Fibroblast of pulmonary artery (primary cell): ENCODE measurements around the gene HLA-B.

Experiments used
- DNase-seq: peaks from one replicate; pipeline ENCODE4 v3.0.0-alpha.2; 2010; ENCODE audit warnings: low read depth
- H3K4me3 ChIP-seq: replicated peaks from 2 replicates; pipeline ENCODE4 v1.5.1; 2011; ENCODE audit warnings: low read depth, mild to moderate bottlenecking, control low read depth, low read length, moderate library complexity
- TF ChIP-seq, protein P1 (sequence below): IDR thresholded peaks from 2 replicates; pipeline ENCODE4 v1.5.1; 2011; ENCODE audit warnings: mild to moderate bottlenecking, control low read depth, low read length, inconsistent platforms; ENCODE audit errors: missing control alignments

HLA-B gene

DNA sequence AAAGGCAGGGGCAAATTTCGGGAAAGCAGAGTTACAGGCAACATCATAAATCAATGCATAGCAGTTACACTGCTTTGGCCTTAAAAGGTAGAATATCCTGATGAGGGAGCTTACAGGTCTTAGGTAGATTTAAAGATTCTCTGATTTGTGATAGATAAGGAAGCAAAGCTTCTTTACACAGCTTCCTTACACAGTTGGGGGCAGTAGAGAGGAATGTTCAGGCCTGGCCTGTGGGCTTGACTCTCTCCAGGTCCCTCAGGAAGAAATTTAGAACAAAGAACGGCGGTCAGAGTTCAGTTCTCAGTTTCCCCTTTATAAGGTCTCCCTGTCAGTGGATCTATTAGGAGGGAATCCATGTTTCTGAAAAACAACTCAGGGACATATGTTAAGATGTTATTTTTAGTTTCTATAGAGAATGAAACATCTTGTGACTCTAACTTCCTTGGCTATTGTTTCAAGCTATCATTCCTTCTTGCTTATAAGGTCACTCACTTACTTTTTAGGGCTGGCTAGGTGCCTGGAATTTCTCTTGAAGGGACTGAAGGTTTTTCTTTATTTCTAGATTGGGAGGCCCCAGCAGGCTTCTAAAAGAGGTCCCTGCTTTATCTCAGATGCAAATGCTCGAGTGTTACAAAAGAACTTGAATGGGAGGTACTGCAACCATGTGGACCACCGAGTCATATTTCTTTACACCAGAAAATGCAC lies 11.8 kb downstream of the HLA-B start:
- TF ChIP-seq, protein P1, sequence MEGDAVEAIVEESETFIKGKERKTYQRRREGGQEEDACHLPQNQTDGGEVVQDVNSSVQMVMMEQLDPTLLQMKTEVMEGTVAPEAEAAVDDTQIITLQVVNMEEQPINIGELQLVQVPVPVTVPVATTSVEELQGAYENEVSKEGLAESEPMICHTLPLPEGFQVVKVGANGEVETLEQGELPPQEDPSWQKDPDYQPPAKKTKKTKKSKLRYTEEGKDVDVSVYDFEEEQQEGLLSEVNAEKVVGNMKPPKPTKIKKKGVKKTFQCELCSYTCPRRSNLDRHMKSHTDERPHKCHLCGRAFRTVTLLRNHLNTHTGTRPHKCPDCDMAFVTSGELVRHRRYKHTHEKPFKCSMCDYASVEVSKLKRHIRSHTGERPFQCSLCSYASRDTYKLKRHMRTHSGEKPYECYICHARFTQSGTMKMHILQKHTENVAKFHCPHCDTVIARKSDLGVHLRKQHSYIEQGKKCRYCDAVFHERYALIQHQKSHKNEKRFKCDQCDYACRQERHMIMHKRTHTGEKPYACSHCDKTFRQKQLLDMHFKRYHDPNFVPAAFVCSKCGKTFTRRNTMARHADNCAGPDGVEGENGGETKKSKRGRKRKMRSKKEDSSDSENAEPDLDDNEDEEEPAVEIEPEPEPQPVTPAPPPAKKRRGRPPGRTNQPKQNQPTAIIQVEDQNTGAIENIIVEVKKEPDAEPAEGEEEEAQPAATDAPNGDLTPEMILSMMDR: peak; percentile 8
- peak; percentile 65 for DNase-seq
- no peak overlapping the region for H3K4me3 ChIP-seq

DNA sequence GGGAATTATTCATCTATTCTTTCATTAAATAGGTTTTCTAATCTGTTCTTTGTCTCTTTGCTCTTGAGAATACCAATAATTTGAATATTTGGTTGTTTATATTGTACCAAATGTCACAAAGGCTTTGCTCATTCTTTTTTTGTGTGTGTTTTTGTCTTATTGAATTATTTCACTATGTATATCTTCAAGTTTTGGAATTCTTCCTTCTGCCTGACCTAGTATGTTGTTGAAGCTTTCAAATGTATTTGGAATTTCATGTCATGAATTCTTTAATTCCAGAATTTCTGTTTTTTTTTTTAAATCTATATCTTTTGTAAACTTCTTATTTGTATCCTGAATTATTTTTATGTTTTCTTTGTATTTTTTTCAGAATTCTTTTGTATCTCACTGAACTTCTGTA lies 16.8 kb downstream of the HLA-B start:
- H3K4me3 ChIP-seq: no peak overlapping the region
- TF ChIP-seq, protein P1: no peak
- no peak for DNase-seq

DNA sequence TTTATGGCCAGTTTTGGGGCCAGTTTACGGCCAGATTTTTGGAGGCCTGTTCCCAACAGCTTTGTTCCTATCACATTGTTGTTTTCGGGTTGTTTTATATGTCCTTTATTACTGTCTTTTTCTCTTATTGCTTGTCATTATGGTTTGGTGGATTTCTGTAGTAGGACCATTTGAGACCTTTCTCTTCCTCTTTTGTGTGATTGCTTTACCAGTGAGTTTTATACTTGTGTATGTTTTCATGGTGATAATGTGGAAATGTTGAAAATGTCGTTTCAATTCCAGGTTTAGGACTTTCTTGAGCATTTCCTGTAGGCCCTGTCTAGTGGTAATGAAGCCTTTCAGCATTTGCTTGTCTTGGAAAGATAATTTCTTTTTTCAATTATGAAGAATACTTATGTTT lies 17.8 kb downstream of the HLA-B start:
- no peak overlapping the region for H3K4me3 ChIP-seq
- DNase-seq: no peak
- TF ChIP-seq, protein P1: no peak

DNA sequence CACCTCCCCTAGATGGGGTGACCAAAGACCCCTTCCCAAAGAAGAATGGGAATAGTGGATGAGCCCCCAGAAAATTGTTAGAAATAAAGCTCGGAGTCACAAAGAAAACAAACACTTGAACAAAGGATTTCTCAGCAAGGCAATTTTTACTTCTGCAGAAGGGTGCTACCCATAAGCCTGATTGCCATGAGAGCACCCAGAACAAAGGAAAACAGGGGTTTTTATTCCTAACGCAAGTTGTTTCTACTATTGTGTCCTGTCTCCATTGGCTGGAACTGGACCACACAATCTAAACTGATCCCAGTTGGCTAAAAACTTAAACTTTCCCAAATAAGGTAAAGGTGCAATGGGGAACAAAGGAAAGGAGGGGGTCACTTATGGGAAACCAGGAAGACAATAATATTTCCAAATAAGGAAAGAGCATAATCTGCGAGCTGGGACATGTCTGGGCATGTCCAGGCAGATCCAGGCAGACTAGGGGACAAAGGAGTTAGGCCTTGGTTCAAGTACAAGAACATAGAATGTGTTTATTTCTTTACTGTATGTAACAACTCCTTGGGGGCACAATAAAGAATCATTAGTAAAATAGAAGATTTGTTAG lies 20.0 kb downstream of the HLA-B start:
- H3K4me3 ChIP-seq: no peak overlapping the region
- DNase-seq: no peak
- TF ChIP-seq, protein P1: no peak

DNA sequence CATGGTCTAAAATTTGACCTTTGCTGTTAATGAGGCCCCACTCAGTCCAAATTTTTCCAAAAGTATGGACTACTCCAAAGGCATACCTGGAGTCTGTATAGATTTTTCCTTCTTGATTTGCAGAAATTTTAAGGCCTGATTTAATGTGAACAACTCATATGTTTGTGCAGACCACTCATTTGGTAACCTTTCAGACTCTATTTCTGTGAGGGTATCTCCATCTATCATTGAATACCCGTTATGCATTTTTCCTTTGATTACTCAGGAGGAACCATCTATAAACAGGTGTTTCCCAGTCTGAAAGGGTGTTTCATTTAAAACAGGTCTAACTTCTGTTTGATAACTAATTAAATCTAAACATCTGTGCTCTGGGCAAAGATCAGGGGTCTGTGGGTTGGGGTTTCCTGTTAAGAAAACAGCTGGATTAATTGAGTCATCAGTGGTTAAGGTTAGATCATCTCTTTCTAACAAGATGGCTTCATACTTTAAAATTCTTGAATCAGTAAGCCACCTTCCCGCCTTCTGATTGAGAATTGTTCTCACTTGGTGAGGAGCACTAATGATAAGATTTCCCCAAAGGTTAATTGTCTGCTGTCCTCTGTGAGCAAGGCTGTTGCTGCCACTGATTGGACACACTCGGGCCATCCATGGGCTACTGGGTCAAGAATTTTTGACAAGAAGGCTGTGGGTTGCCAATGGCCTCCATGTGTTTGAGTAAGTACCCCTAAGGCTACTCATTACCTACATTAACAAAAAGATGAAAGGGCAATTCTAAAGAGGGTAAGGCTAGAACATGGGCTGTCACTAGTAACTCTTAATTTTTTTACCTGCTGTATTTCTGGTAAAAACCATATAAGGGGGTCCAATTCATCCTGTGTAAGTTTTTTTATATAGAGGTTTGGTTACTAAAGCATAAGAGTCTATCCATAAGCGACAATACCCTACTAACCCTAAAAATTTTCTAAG lies 24.1 kb downstream of the HLA-B start:
- TF ChIP-seq, protein P1: no peak
- DNase-seq: no peak
- no peak overlapping the region for H3K4me3 ChIP-seq

DNA sequence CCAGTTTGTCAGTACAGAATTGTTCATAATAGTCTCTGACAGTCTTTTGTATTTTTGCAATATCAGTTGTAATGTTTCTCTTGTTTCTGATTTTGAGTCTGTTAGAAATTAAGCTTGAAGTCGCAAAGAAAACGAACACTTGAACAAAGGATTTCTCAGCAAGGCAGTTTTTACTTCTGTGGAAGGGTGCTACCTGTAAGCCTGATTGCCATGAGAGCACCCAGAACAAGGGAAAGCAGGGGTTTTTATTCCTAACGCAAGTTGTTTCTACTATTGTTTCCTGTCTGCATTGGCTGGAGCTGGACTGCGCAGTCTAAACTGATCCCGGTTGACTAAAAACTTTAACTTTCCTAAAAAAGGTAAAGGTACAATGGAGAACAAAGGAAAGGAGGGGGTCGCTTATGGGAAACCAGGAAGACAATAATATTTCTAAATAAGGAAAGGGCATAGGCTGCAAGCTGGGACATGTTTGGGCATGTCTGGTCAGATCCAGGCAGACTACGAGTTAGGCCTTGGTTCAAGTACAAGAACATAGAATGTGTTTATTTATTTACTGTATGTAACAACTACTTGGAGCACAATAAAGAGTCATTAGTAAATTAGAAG lies 28.5 kb downstream of the HLA-B start:
- H3K4me3 ChIP-seq: no peak overlapping the region
- TF ChIP-seq, protein P1: no peak
- no peak for DNase-seq
